Muscle of back (tissue), 11 donors: Measurements from ENCODE around the gene SHC2. TPM values are rescaled to one million over a fixed set of nuclear protein-coding genes. Genes with fewer than 3 reads are reported as not detected.
"Not testable (repeated sequence)": the region's sequence is repeated elsewhere in the genome, so short reads cannot be mapped to it uniquely, and the experiment has no call there.

Experiments used
- DNase-seq, 3 donors: peaks; one replicate each; pipeline versions ENCODE4 v3.0.0 to v3.0.0-alpha.2; 2013
- polyA plus RNA-seq, 10 donors: library from polyadenylated mRNA; unstranded; fragments of 120-200 nt; gene quantifications; one replicate each; pipeline ENCODE4 v1.2.1, GENCODE V29; 2013; ENCODE audit not compliant: insufficient read length in 10 of 10

Gene SHC2
- polyA plus RNA-seq, 10 donors: 25.5 to 49.7 (median 29.5) TPM

DNA sequence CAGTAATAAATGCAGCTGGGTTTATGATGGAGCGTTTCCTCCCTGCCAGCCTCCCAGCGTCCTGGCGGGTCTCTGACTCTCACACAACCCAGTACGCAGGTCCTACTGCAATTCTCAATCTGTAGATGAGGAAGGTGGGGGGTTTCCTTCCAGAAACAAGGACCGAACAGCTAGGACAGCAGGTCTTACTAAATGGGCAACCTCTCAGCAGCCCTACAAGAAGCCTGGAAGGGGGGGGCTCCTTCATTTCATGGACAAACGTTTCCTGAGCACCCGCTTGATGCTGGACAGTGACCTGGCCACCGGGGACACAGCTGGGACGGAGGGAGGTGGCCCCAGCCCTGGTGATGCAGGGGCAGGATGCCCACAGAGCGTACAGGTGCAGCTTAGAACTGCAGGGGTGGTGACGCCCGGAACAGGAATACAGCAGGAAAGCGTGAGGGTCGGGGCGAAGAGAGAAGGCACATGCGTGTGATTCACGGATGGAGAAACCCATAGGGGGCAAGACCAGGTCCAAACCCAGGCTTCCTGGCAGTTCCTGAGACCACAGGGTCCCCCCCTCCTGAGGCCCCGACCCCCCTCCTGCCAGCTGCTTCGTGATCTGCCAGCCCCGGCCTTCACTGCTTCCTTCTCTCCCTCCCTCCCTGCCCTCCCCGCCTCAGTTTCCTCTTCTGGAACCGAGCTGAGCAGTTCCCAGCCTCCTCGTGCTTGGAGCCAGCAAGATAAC, 51.2 kb downstream of the SHC2 start:
- no peak for DNase-seq

DNA sequence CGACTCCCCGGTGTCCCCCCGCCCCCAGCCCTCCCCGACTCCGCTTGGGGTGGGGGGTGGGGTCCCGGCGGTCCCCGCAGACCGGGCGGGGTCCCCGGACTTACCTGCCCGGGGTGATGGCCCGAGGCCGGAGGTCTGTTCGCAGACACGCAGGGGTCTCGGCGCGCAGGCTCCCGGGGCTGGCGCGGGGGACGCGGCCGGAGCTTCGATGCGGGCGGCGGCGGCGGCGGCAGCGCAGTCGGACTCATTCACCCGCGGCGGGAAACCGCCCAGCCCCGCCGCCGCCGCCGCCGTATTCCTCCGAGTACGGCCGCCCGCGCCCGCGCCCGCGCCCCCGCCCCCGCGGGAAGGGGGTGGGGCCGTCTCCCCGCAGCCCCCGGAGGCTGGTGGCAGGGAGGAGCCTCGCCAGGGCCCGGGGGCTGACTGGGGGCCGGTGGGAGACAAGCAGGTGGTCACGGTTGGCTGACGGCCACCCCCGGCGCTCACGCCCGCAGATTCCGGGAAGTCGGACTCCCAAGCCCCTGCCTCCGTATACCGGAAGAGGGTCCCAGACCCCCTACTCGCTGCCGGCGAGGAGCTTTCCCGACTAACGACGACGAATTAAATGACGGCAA, 51.8 kb downstream of the SHC2 start, which contains the start of gene C2CD4C:
C2CD4C (minus strand) TSS at position 246 of the 614 bp plus-strand sequence. CDS start 786 bp downstream, outside the sequence.
- peak in 1 of 3 donors; percentile 65 for DNase-seq

DNA sequence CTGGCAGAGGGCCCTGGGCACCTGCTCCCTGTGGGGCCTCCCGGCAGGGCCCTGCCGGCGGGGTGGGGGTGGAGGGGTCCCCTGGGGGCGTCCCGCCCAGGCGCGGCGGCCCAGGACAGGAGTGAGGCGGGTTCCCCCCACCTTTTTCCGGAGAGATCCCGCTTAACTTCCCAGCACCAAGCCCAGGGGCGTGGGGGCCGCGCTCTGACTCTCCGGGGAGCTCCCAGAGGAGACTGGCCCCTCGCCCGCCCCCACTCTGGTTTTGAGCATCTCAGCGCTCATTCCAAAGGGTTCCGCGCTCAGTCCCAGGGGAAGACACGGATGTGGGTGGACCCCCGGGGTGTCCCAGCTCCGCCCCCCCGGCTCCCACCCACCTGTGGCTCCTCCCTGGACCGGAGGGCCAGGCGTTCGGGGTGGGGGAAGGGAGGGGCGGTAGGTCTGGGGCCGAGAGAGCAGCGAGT, 52.4 kb downstream of the SHC2 start:
- DNase-seq: no peak

GRCh38 chr19:407511-408440, 53.1 kb downstream of the SHC2 start:
- DNase-seq: no peak

DNA sequence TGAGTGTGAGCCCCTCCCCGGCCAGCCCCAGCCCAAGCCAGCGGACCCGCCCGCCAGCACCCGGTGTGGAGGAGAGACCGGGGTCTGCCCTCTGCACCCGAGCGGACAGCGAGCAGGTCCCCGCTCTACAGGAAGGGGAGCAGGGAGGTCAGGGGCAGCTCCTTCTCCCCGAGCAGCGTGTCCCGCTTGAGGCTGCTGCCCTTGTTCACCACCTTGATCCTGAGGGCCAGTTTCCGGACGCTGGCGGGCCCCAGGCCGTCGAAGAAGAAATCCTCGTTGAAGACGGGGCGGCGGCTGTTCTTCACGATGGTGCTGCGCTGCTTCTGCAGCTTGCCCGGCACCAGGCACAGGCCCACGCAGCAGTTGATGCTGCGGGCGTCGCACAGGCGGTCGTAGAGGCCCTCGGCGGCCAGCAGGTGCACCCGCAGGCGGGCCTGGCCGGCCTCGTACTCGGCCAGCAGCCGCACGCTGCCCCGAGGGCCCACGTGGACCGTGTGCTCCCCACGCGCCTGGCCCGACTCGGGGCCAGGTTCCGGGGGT, 53.8 kb downstream of the SHC2 start:
- no peak for DNase-seq

GRCh38 chr19:406135-406781, 54.6 kb downstream of the SHC2 start:
- DNase-seq: no peak

GRCh38 chr19:405121-405965, 55.5 kb downstream of the SHC2 start:
- no peak for DNase-seq

GRCh38 chr19:403221-404027, 57.4 kb downstream of the SHC2 start:
- no peak for DNase-seq

DNA sequence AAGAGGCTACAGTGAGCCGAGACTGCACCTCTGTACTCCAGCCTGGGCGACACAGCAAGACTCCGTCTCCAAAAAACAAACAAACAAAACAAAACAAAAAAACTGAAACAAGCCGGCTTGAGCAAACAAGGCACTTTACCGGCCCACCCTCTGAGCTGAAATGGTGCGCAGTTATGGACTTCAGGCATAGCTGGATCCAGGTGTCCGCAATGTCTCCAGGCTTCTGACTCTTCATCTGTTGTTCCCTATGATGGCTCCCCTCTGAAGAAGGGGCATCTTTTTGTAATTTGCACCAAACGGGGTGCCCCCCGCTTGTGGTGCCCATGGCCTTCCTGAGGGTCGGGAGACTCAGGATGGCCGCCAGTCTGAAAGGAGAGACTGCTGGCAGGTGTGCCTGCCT, 58.0 kb downstream of the SHC2 start:
- no peak for DNase-seq

GRCh38 chr19:401866-402511, 58.8 kb downstream of the SHC2 start:
- DNase-seq: peak in 1 of 3 donors; percentile 55

DNA sequence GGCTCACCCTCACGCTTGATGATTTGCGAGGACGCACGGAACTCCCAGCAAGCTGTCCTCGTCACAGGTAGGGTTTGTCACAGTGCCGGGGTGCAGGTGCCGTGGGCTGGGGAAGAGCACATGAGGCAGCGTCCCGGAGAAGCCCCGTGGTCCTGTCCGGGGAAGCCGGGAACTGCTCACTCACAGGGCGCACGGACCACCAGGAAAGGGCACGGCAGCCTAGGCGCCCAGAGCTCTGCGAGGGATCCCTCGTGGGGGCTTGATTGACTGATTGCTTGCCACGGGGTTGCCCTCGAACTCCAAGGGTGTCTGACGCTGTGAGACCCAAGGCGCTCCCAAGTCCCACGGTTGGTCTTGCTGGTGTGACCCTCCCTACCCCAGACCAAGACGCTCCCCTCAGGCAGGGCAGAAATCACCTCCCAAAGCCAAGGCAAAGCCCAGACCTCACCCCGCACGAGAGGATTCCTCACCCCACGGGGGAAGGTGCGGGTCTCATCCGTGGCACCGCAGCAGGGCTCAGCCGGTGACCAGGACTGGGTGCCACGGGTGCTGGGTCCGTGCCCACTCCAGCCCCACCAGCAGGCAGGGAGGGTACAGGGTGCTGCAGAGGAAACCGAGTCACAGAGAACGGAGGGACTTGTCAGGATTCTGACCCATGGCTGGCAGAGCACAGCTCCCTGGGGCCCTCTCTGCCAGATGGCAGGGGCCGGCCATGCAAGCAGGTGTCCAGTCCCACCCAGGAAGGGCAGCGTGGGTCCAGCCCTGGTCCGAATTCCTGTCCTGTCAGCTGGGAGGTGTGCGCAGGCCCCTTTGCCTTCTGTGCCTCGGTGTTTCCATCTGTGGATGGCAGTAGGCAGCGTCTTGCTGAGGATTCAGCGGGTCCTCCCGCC, 59.6 kb downstream of the SHC2 start:
- no peak for DNase-seq

DNA sequence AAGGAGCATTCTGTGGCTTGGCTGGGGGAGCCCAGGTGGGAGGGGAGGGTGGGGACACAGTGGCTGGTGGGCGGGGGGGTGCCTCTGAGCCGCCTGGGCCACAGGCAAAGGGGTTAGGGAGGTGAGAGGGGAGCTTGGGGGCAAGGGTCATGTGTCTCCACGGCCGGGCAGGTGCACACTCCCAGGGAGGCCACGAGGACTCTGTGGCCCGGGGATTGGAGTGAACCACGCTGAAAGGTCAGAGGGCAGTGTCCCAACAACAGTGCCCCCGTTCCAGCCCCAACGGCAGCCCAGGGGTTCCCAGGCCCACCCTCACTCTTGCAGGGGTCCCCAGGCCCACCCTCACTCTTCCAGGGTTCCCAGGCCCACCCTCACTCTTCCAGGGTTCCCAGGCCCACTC, 61.5 kb downstream of the SHC2 start:
- no peak for DNase-seq

DNA sequence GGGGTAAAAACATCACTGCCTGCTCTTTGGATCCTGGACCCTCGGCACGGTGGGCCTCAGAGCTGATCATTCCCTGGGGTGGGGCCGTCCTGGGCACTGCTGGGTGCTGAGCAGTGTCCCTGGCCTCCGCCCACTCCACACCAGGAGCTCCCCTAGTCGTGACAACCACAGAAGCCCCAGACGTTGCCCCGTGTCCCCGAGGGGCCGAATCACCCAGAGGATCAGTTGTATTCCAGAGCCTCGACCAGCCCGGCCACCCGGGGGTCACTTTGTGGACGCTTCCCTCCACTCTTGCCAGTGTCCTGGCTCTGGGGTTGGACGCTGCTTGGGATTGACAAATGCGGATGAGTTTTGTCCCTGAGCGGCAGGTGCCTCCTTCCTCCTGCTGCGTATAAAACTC, 62.1 kb downstream of the SHC2 start:
- no peak for DNase-seq

GRCh38 chr19:397941-398706, 62.7 kb downstream of the SHC2 start:
- no peak for DNase-seq

GRCh38 chr19:397321-397720, 63.5 kb downstream of the SHC2 start:
- no peak for DNase-seq

- no peak for DNase-seq
Measured at GRCh38 chr19:395467-395866, 65.4 kb downstream of the SHC2 start.

DNA sequence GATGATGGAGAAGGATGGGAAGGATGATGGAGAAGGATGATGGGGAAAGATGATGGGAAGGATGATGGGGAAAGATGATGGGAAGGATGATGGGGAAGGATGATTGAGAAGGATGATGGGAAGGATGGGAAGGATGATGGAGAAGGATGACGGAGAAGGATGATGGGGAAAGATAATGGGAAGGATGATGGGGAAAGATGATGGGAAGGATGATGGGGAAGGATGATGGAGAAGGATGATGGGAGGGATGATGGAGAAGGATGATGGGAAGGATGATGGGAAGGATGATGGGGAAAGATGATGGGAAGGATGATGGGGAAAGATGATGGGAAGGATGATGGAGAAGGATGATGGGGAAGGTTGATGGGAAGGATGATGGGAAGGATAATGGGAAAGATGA, 66.0 kb downstream of the SHC2 start:
- not testable (repeated sequence) for DNase-seq
